Heart left ventricle (tissue), 16 donors: ENCODE results near the gene CDC42SE1. TPM values are rescaled to one million over a fixed set of nuclear protein-coding genes. Genes with fewer than 3 reads are reported as not detected.

Source experiments
- ATAC-seq, 4 donors: fragments of 200-7000 bp; cut with Tn5 transposase; one replicate each; pipeline ENCODE4 v1.9.1; 2020 to 2022; ENCODE audit warnings: moderate library complexity in 4 of 4, mild to moderate bottlenecking in 3 of 4, moderate number of reproducible peaks in 1 of 4
- DNase-seq, 5 donors: peaks; one replicate each; pipeline ENCODE4 v3.0.0-alpha.2; 2020
- H3K27ac ChIP-seq, 12 donors: fragments of 200-600 bp; sonication (generic) in 4 of 12; one replicate each; pipeline versions ENCODE4 v1.5.0 to v1.8.0; 2016 to 2022; ENCODE audit warnings: mild to moderate bottlenecking in 2 of 12
- H3K27me3 ChIP-seq, 9 donors: fragments of 200-600 bp; sonication (generic) in 2 of 9; one replicate each; pipeline versions ENCODE4 v1.5.1 to v1.8.0; 2016 to 2022; ENCODE audit warnings: mild to moderate bottlenecking in 3 of 9
- H3K36me3 ChIP-seq, 9 donors: fragments of 200-600 bp; sonication (generic) in 2 of 9; one replicate each; pipeline versions ENCODE4 v1.5.0 to v1.8.0; 2018 to 2022; ENCODE audit warnings: mild to moderate bottlenecking in 2 of 9
- H3K4me1 ChIP-seq, 12 donors: fragments of 200-600 bp; sonication (generic) in 4 of 12; one replicate each; pipeline versions ENCODE4 v1.5.0 to v1.8.0; 2016 to 2022; ENCODE audit warnings: mild to moderate bottlenecking in 3 of 12
- H3K4me3 ChIP-seq, 12 donors: fragments of 200-600 bp; sonication (generic) in 4 of 12; one replicate each; pipeline versions ENCODE4 v1.5.0 to v1.8.0; 2017 to 2022; ENCODE audit warnings: mild to moderate bottlenecking in 9 of 12, moderate library complexity in 4 of 12
- H3K9me3 ChIP-seq, 12 donors: fragments of 200-600 bp; sonication (generic) in 4 of 12; one replicate each; pipeline versions ENCODE4 v1.5.0 to v1.8.0; 2016 to 2022; ENCODE audit warnings: mild to moderate bottlenecking in 1 of 12
- CTCF ChIP-seq, 12 donors: fragments of 200-600 bp; sonication (generic) in 4 of 12; IDR thresholded peaks; one replicate each; pipeline versions ENCODE4 v1.5.0 to v1.8.0; 2018 to 2022; ENCODE audit warnings: antibody characterized with exemption in 12 of 12, mild to moderate bottlenecking in 5 of 12
- POLR2A ChIP-seq, 2 donors: fragments of 450-650 bp; IDR thresholded peaks; one replicate each; pipeline ENCODE4 v1.6.1; 2017; ENCODE audit warnings: antibody characterized with exemption in 2 of 2, mild to moderate bottlenecking in 2 of 2, moderate library complexity in 2 of 2
- WGBS, 4 donors: extraction: QIAGEN DNeasy Blood & Tissue Kit in 2 of 4; methylation state at CpG; one replicate each; pipeline versions ENCODE4 v1.1.5 to v1.1.7; 2013 to 2018; 5-methylcytosine and 5-hydroxymethylcytosine counted together
- intact Hi-C, 10 donors: fragments of 100-400 bp; cut with DNase I; formaldehyde crosslinking; loops; one replicate each; pipeline versions ENCODE4 v1.11.1 to v1.14.2; 2022
- polyA plus RNA-seq, 2 donors: library from polyadenylated mRNA; stranded (reverse); fragments of 200-250 nt; gene quantifications; one replicate each; pipeline ENCODE4 v1.2.3, GENCODE V29; 2013
- total RNA-seq, 9 donors: library from RNA; depleted of rRNA in 2 of 9; stranded (reverse); fragments of >200 nt in 2 of 9; fragmentation: NEBNext Ultra II Directional in 3 of 9; extraction: Animal tissue kit (Norgen Biotek cat#: 25700) in 3 of 9; gene quantifications; one replicate each; pipeline versions ENCODE4 v1.1.0 to v1.2.4, GENCODE V29; 2016 to 2023
- donor health status: ischemic (EF 13 %, LVEDD 7.1; RV severe dilation, severe dysfunction).
- donor health status: healthy with polysubstance abuse.
- donor health status: DM: no; HTN: yes; CAD: no.
- donor health status: DM: no; HTN: no; CAD: no.
- donor health status: ischemic (EF 25% LVEDD 6.9; RV normal size, moderate dysfunction).
- donor health status: ischemic (EF 25% LVEDD 5.7; RV mildly dilated, moderate dysfunction).
- donor health status: healthy.
- donor health status: DM: yes; HTN: yes; CAD: no.
- donor health status: ischemic (EF 35%, LVEDD 5.7; RV mildly dilated, moderate dysfunction).
- donor health status: nonischemic (EF 11% LVEDD 7.7; RV severe dilation, severe dysfunction).
- donor health status: DM: yes; HTN: yes; CAD: no.
- donor health status: PGD.
- donor health status: ischemic (EF 29% LVEDD 5.4; RV normal size, mild dysfunction).
- donor health status: nonischemic (EF 23%, LVEDD 6.1; RV moderate dilation, normal function).

The CDC42SE1 gene
- total and polyA plus RNA-seq, 11 donors, result 20.3 to 65.9 (median 28.2) TPM

- ATAC-seq, result no peak
- no peaks in the 10 kb centered on the region for H3K27me3 ChIP-seq
- WGBS, 4 donors, result 83 to 86% (median 84%) methylated on average over 13 of the region's 13 CpGs
- TF ChIP-seq POLR2A (IDR thresholded peaks at IDR 0.05) (no peak), CTCF (IDR thresholded peaks at IDR 0.05) (peak in 2 of 12 donors; percentile 1 to 10)
- no peak for DNase-seq
- H3K4me3 ChIP-seq, result no peak overlapping the region
- peak overlapping the region in 8 of 12 donors; percentile 17 to 100 (median 99) for H3K27ac ChIP-seq
- H3K4me1 ChIP-seq, result peaks cover 0 to 23% (median 10%) of the 10 kb centered on the region in 12 donors
- peaks cover 0 to 27% (median 7%) of the 10 kb centered on the region in 9 donors for H3K36me3 ChIP-seq
- intact Hi-C loops, result loop anchor here in 2 of 10 donors (5.0 kb wide), 2 partner anchors 50 to 65 kb away; partner anchors contain the start of genes MINDY1 (in 1 of the 2) and PRUNE1 (in 1 of the 2)
- H3K9me3 ChIP-seq, result no peaks in the 10 kb centered on the region
Measured at GRCh38 chr1:151072224-151072623, 12.8 kb upstream of the CDC42SE1 start.

GRCh38 chr1:151070474-151071276, 11.3 kb upstream of the CDC42SE1 start, which contains the start of gene GABPB2:
GABPB2 (plus strand) TSS chr1:151070761; CDS start chr1:151088190, 17,429 bp downstream.
- TF ChIP-seq POLR2A (IDR thresholded peaks at IDR 0.05), result peak in 1 of 2 donors; percentile 35
- peak; percentile 88 to 99 (median 92) for TF ChIP-seq CTCF (IDR thresholded peaks at IDR 0.05)

GRCh38 chr1:151069103-151069486, 9.7 kb upstream of the CDC42SE1 start:
- Histone ChIP-seq H3K9me3 (no peaks in the 10 kb centered on the region), H3K4me1 (peaks cover 0 to 23% (median 10%) of the 10 kb centered on the region in 12 donors), H3K36me3 (peaks cover 0 to 10% (median 6%) of the 10 kb centered on the region in 9 donors), H3K4me3 (no peak overlapping the region), H3K27me3 (no peaks in the 10 kb centered on the region), H3K27ac (peak overlapping the region in 10 of 12 donors; percentile 92 to 100 (median 99))
- DNase-seq, result no peak
- TF ChIP-seq POLR2A (IDR thresholded peaks at IDR 0.05) (no peak), CTCF (IDR thresholded peaks at IDR 0.05) (no peak)
- WGBS, 4 donors, result 80 to 85% (median 83%) methylated on average over 5 of the region's 5 CpGs
- no peak for ATAC-seq
- intact Hi-C loops, result no loop called here

More at GRCh38 chr1:151070474-151071276, 11.3 kb upstream of the CDC42SE1 start, which contains the start of gene GABPB2:
- peak; percentile 92 to 96 (median 94) for ATAC-seq
- no peaks in the 10 kb centered on the region for H3K9me3 ChIP-seq
- WGBS, 4 donors, result 0% methylated on average over 45 to 50 of the region's 50 CpGs
- peak within 1 kb of the TSS; percentile 92 to 100 (median 99) for H3K27ac ChIP-seq
- peaks cover 0 to 23% (median 7%) of the 10 kb centered on the region in 9 donors for H3K36me3 ChIP-seq
- no peaks in the 10 kb centered on the region for H3K27me3 ChIP-seq
- intact Hi-C loops, result loop anchor here in 3 of 10 donors (2.0 to 5.0 kb wide), 3 partner anchors 48 to 63 kb away; partner anchors contain the start of genes MINDY1 (in 1 of the 3) and PRUNE1 (in 1 of the 3)
- peak within 1 kb of the TSS; percentile 44 to 98 (median 81) for H3K4me3 ChIP-seq
- peaks cover 0 to 23% (median 10%) of the 10 kb centered on the region in 12 donors for H3K4me1 ChIP-seq
- DNase-seq, result peak; percentile 94 to 97 (median 95)

GRCh38 chr1:151067185-151067584, 7.8 kb upstream of the CDC42SE1 start:
- DNase-seq (no peak), ATAC-seq (no peak)
- H3K36me3 ChIP-seq, result no peaks in the 10 kb centered on the region
- WGBS, 4 donors, result 77 to 91% (median 87%) methylated on average over 4 of the region's 4 CpGs
- peaks cover 0 to 23% (median 10%) of the 10 kb centered on the region in 12 donors for H3K4me1 ChIP-seq
- TF ChIP-seq POLR2A (IDR thresholded peaks at IDR 0.05) (no peak), CTCF (IDR thresholded peaks at IDR 0.05) (no peak)
- H3K27ac ChIP-seq, result peak overlapping the region in 3 of 12 donors; percentile 7 to 28 (median 19)
- no peaks in the 10 kb centered on the region for H3K27me3 ChIP-seq
- H3K4me3 ChIP-seq, result no peak overlapping the region
- no peaks in the 10 kb centered on the region for H3K9me3 ChIP-seq
- intact Hi-C loops, result no loop called here
